ENCODE data around the gene LRRFIP2.

DNA sequence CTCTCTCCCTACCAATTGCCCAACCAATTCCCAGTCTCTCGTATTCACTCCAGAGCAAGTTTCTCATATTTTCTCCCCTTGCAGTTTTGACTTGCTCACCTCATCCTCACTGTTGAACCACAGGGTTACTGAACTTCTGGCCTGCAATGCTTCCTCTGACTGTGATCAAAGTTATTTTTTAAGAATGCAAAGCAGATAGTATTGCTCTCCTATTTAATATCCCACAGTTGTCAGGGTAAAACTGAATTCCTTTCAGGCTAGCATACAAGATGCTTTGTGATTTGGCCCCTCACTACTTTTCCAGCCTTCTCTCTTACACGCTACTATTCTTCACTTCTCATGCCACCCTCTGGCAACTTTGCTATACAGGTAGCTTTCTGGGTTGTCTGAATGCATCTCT lies 80.9 kb downstream of the LRRFIP2 start:
- TF ChIP-seq, protein P1, sequence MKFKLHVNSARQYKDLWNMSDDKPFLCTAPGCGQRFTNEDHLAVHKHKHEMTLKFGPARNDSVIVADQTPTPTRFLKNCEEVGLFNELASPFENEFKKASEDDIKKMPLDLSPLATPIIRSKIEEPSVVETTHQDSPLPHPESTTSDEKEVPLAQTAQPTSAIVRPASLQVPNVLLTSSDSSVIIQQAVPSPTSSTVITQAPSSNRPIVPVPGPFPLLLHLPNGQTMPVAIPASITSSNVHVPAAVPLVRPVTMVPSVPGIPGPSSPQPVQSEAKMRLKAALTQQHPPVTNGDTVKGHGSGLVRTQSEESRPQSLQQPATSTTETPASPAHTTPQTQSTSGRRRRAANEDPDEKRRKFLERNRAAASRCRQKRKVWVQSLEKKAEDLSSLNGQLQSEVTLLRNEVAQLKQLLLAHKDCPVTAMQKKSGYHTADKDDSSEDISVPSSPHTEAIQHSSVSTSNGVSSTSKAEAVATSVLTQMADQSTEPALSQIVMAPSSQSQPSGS (IDR thresholded peaks at IDR 0.05; ENCODE audit: low read length) = no peak
- TF ChIP-seq, protein P2, sequence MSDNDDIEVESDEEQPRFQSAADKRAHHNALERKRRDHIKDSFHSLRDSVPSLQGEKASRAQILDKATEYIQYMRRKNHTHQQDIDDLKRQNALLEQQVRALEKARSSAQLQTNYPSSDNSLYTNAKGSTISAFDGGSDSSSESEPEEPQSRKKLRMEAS (IDR thresholded peaks at IDR 0.05) = no peak
- TF ChIP-seq, protein P3, sequence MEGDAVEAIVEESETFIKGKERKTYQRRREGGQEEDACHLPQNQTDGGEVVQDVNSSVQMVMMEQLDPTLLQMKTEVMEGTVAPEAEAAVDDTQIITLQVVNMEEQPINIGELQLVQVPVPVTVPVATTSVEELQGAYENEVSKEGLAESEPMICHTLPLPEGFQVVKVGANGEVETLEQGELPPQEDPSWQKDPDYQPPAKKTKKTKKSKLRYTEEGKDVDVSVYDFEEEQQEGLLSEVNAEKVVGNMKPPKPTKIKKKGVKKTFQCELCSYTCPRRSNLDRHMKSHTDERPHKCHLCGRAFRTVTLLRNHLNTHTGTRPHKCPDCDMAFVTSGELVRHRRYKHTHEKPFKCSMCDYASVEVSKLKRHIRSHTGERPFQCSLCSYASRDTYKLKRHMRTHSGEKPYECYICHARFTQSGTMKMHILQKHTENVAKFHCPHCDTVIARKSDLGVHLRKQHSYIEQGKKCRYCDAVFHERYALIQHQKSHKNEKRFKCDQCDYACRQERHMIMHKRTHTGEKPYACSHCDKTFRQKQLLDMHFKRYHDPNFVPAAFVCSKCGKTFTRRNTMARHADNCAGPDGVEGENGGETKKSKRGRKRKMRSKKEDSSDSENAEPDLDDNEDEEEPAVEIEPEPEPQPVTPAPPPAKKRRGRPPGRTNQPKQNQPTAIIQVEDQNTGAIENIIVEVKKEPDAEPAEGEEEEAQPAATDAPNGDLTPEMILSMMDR (IDR thresholded peaks at IDR 0.05; ENCODE audit: control extremely low read depth in 1 of 3, insufficient read depth in 1 of 3, low read depth in 1 of 3, low read length in 3 of 3) = no peak
- TF ChIP-seq POU5F1 (IDR thresholded peaks at IDR 0.05; ENCODE audit: low read depth, low read length) (no peak), CHD2 (IDR thresholded peaks at IDR 0.05; ENCODE audit: low read length) (no peak), RAD21 (IDR thresholded peaks at IDR 0.05 in 1 of 2, conservative IDR thresholded peaks at IDR 0.05 in 1 of 2; ENCODE audit: low read depth in 2 of 2, low read length in 2 of 2) (no peak), MAFK (IDR thresholded peaks at IDR 0.05; ENCODE audit: low read depth, low read length) (no peak), CEBPB (IDR thresholded peaks at IDR 0.05; ENCODE audit: low read depth, low read length) (no peak), POLR2A (IDR thresholded peaks at IDR 0.05; ENCODE audit: control extremely low read depth in 1 of 2, low read depth in 2 of 2, low read length in 2 of 2) (no peak), EP300 (IDR thresholded peaks at IDR 0.05; ENCODE audit: borderline replicate concordance in 1 of 2, low read depth in 2 of 2, low read length in 2 of 2) (no peak), ATF3 (IDR thresholded peaks at IDR 0.05; ENCODE audit: insufficient read depth, low read depth, low read length) (no peak), SIX5 (IDR thresholded peaks at IDR 0.05; ENCODE audit: low read depth, low read length) (no peak)
